Measurements from ENCODE around the gene VARS2.

VARS2 gene

GRCh38 chr6:30884521-30885480 is 29.2 kb upstream of the VARS2 start:
- DNase-seq (ENCODE audit: low read depth), result no peak

- no peak for DNase-seq (ENCODE audit: low read depth)
Observed at GRCh38 chr6:30885481-30885998, 28.5 kb upstream of the VARS2 start.

- no peak for DNase-seq (ENCODE audit: low read depth)
Observed at GRCh38 chr6:30885999-30886896, 27.8 kb upstream of the VARS2 start.

- DNase-seq (ENCODE audit: low read depth), result no peak
Observed at GRCh38 chr6:30886897-30887255, 27.2 kb upstream of the VARS2 start.

- no peak for DNase-seq (ENCODE audit: low read depth)
Observed at GRCh38 chr6:30887901-30888815, 25.9 kb upstream of the VARS2 start.

- no peak for DNase-seq (ENCODE audit: low read depth)
Observed at GRCh38 chr6:30888816-30889495, 25.1 kb upstream of the VARS2 start.

GRCh38 chr6:30889496-30889885 is 24.5 kb upstream of the VARS2 start:
- DNase-seq (ENCODE audit: low read depth), result no peak

GRCh38 chr6:30889921-30890645 is 24.0 kb upstream of the VARS2 start:
- no peak for DNase-seq (ENCODE audit: low read depth)

- no peak for DNase-seq (ENCODE audit: low read depth)
Observed at GRCh38 chr6:30890646-30891449, 23.2 kb upstream of the VARS2 start.

GRCh38 chr6:30891450-30891723 is 22.7 kb upstream of the VARS2 start:
- DNase-seq (ENCODE audit: low read depth), result no peak

GRCh38 chr6:30891816-30892538 is 22.1 kb upstream of the VARS2 start:
- no peak for DNase-seq (ENCODE audit: low read depth)

- DNase-seq (ENCODE audit: low read depth), result no peak
Observed at GRCh38 chr6:30893001-30893591, 20.9 kb upstream of the VARS2 start.

GRCh38 chr6:30893666-30894065 is 20.4 kb upstream of the VARS2 start:
- no peak for DNase-seq (ENCODE audit: low read depth)

- no peak for DNase-seq (ENCODE audit: low read depth)
Observed at GRCh38 chr6:30894381-30894780, 19.7 kb upstream of the VARS2 start.

- DNase-seq (ENCODE audit: low read depth), result no peak
Observed at GRCh38 chr6:30894935-30895334, 19.1 kb upstream of the VARS2 start.

GRCh38 chr6:30895343-30895742 is 18.7 kb upstream of the VARS2 start:
- no peak for DNase-seq (ENCODE audit: low read depth)

- no peak for DNase-seq (ENCODE audit: low read depth)
Observed at GRCh38 chr6:30896541-30896940, 17.5 kb upstream of the VARS2 start.

- no peak for DNase-seq (ENCODE audit: low read depth)
Observed at GRCh38 chr6:30897882-30898281, 16.2 kb upstream of the VARS2 start.
